Stimulated activated CD4-positive, alpha-beta T cell treated with anti-CD3 and anti-CD28 coated beads, Interleukin-1b, Interleukin-23, amount 100 ng/mL, for 1 hour (primary cell): Measurements from ENCODE around the gene TRPM5.

Experiments used
- DNase-seq, 2 donors: peaks; one replicate each; pipeline ENCODE4 v3.0.0-alpha.2; 2020; ENCODE audit warnings: low read depth in 2 of 2

TRPM5 gene

GRCh38 chr11:2436013-2436520, 8.2 kb downstream of the TRPM5 start:
- no peak for DNase-seq

GRCh38 chr11:2435288-2436012, 8.9 kb downstream of the TRPM5 start:
- DNase-seq: no peak

- DNase-seq: no peak
Observed at GRCh38 chr11:2434506-2435255, 9.6 kb downstream of the TRPM5 start.

GRCh38 chr11:2434008-2434407, 10.3 kb downstream of the TRPM5 start:
- DNase-seq: no peak

GRCh38 chr11:2433106-2433925, 11.0 kb downstream of the TRPM5 start:
- no peak for DNase-seq

GRCh38 chr11:2432628-2433071, 11.7 kb downstream of the TRPM5 start:
- DNase-seq: no peak

GRCh38 chr11:2432171-2432621, 12.1 kb downstream of the TRPM5 start:
- no peak for DNase-seq

- no peak for DNase-seq
Observed at GRCh38 chr11:2431395-2431794, 12.9 kb downstream of the TRPM5 start.

- DNase-seq: peak; percentile 81 to 84
Observed at GRCh38 chr11:2428322-2428795, 16.0 kb downstream of the TRPM5 start.

GRCh38 chr11:2427721-2428321, 16.5 kb downstream of the TRPM5 start:
- DNase-seq: no peak

- DNase-seq: no peak
Observed at GRCh38 chr11:2426826-2427521, 17.3 kb downstream of the TRPM5 start.

- DNase-seq: no peak
Observed at GRCh38 chr11:2426221-2426620, 18.1 kb downstream of the TRPM5 start.

GRCh38 chr11:2425506-2425905, 18.8 kb downstream of the TRPM5 start:
- no peak for DNase-seq

GRCh38 chr11:2424811-2425495, 19.4 kb downstream of the TRPM5 start:
- DNase-seq: no peak

GRCh38 chr11:2423157-2424025, 20.9 kb downstream of the TRPM5 start:
- DNase-seq: no peak

GRCh38 chr11:2422461-2423156, 21.7 kb downstream of the TRPM5 start:
- no peak for DNase-seq

- DNase-seq: no peak
Observed at GRCh38 chr11:2421996-2422395, 22.3 kb downstream of the TRPM5 start.

GRCh38 chr11:2421226-2421994, 22.9 kb downstream of the TRPM5 start:
- DNase-seq: no peak
